SU-DHL-6 (cell line): Measurements from ENCODE around the gene TMEM239.
"Not testable (repeated sequence)": the region's sequence is repeated elsewhere in the genome, so short reads cannot be mapped to it uniquely, and the experiment has no call there.

ENCODE experiments used
- H2AFZ ChIP-seq: fragments of 200-600 bp; sonication (generic); 2 replicates; pipeline ENCODE4 v1.6.1; 2014; ENCODE audit warnings: low read depth, mild to moderate bottlenecking, moderate library complexity, mixed read lengths, antibody characterized with exemption, low read length; ENCODE audit not compliant: severe bottlenecking
- H3F3A ChIP-seq: fragments of 200-600 bp; shearing (Covaris generic); 2 replicates; pipeline ENCODE4 v1.6.0; 2016; ENCODE audit warnings: antibody characterized with exemption, mild to moderate bottlenecking; ENCODE audit not compliant: insufficient read depth
- H3K27ac ChIP-seq: fragments of 200-600 bp; sonication (generic); 2 replicates; pipeline ENCODE4 v1.5.1; 2016; ENCODE audit warnings: low read depth, mild to moderate bottlenecking, low read length, moderate library complexity, mixed read lengths
- H3K27me3 ChIP-seq: fragments of 200-600 bp; sonication (generic), shearing (Covaris generic); 2 replicates; pipeline ENCODE4 v1.6.0; 2014; ENCODE audit warnings: mild to moderate bottlenecking, low read length
- H3K36me3 ChIP-seq: fragments of 200-600 bp; sonication (generic); 2 replicates; pipeline ENCODE4 v1.6.1; 2014; ENCODE audit warnings: mild to moderate bottlenecking, low read length, mixed read lengths
- H3K4me2 ChIP-seq: fragments of 300-600, 200-600 bp; shearing (Covaris generic), sonication (generic); 2 replicates; pipeline ENCODE4 v1.6.0; 2014; ENCODE audit warnings: low read length, low read depth, mild to moderate bottlenecking; ENCODE audit not compliant: poor library complexity, severe bottlenecking
- H3K4me3 ChIP-seq: fragments of 200-600 bp; sonication (generic); 2 replicates; pipeline ENCODE4 v1.5.1; 2014; ENCODE audit warnings: antibody characterized with exemption, low read length, mild to moderate bottlenecking, mixed read lengths; ENCODE audit not compliant: insufficient read depth, poor library complexity, severe bottlenecking
- H3K79me2 ChIP-seq: fragments of 200-600 bp; sonication (generic); 2 replicates; pipeline ENCODE4 v1.6.1; 2014; ENCODE audit warnings: mild to moderate bottlenecking, low read length, moderate library complexity; ENCODE audit not compliant: insufficient read depth
- H3K9ac ChIP-seq: fragments of 200-600 bp; sonication (generic); 2 replicates; pipeline ENCODE4 v1.7.0; 2014; ENCODE audit warnings: mild to moderate bottlenecking, low read length
- H3K9me2 ChIP-seq: fragments of 200-600 bp; sonication (generic); replicated peaks from 2 replicates; pipeline ENCODE4 v1.6.1; 2014; ENCODE audit warnings: low read length; ENCODE audit not compliant: insufficient read depth
- H3K9me3 ChIP-seq: fragments of 200-600 bp; sonication (generic); 2 replicates; pipeline ENCODE4 v1.6.1; 2014; ENCODE audit warnings: low read length, mixed read lengths; ENCODE audit not compliant: insufficient read depth
- H4K20me1 ChIP-seq: fragments of 200-600 bp; sonication (generic); 2 replicates; pipeline ENCODE4 v1.6.1; 2014; ENCODE audit warnings: low read depth, mild to moderate bottlenecking, antibody characterized with exemption, low read length, moderate library complexity, mixed read lengths
- CTCF ChIP-seq: fragments of 200-600 bp; sonication (generic); IDR thresholded peaks from one replicate; pipeline ENCODE4 v1.5.1; 2017; ENCODE audit warnings: antibody characterized with exemption, mild to moderate bottlenecking, low read length, moderate library complexity; ENCODE audit not compliant: insufficient read depth, poor library complexity, severe bottlenecking
- EZH2phosphoT487 ChIP-seq: fragments of 200-600 bp; sonication (generic), shearing (Covaris generic); conservative IDR thresholded peaks from 2 replicates; pipeline ENCODE4 v1.6.1; 2018; ENCODE audit warnings: mild to moderate bottlenecking, antibody characterized with exemption, low read length, moderate library complexity, mixed read lengths

The TMEM239 gene

GRCh38 chr20:2806351-2806701, 9.8 kb upstream of the TMEM239 start:
- no peak for TF ChIP-seq CTCF
- no peak for TF ChIP-seq EZH2phosphoT487

GRCh38 chr20:2807019-2807418, 9.1 kb upstream of the TMEM239 start:
- Histone ChIP-seq H3K4me3 (no peak overlapping the region), H3F3A (no peaks in the 10 kb centered on the region), H3K9ac (no peak overlapping the region), H3K4me2 (no peak overlapping the region), H3K9me3 (no peaks in the 10 kb centered on the region), H3K9me2 (no peaks in the 10 kb centered on the region), H3K79me2 (no peaks in the 10 kb centered on the region), H3K27me3 (no peaks in the 10 kb centered on the region), H3K27ac (no peak overlapping the region), H2AFZ (no peak overlapping the region), H3K36me3 (no peaks in the 10 kb centered on the region), H4K20me1 (no peaks in the 10 kb centered on the region)
- no peak for TF ChIP-seq EZH2phosphoT487
- TF ChIP-seq CTCF = no peak

More at GRCh38 chr20:2806351-2806701, 9.8 kb upstream of the TMEM239 start:
- H3K36me3 ChIP-seq = no peaks in the 10 kb centered on the region
- no peaks in the 10 kb centered on the region for H3K27me3 ChIP-seq
- no peaks in the 10 kb centered on the region for H3F3A ChIP-seq
- no peaks in the 10 kb centered on the region for H3K79me2 ChIP-seq
- H2AFZ ChIP-seq = no peak overlapping the region
- H3K27ac ChIP-seq = no peak overlapping the region
- no peak overlapping the region for H3K4me2 ChIP-seq
- no peaks in the 10 kb centered on the region for H3K9me3 ChIP-seq
- H3K9ac ChIP-seq = no peak overlapping the region
- H4K20me1 ChIP-seq = no peaks in the 10 kb centered on the region
- H3K4me3 ChIP-seq = no peak overlapping the region
- no peaks in the 10 kb centered on the region for H3K9me2 ChIP-seq

- not testable (repeated sequence) for H3K79me2 ChIP-seq, H3K36me3 ChIP-seq, H3F3A ChIP-seq, H3K9me3 ChIP-seq, H3K4me3 ChIP-seq, H3K9ac ChIP-seq, H3K4me2 ChIP-seq, H2AFZ ChIP-seq, H3K27ac ChIP-seq, H4K20me1 ChIP-seq, H3K27me3 ChIP-seq, H3K9me2 ChIP-seq
These were observed 8.2 kb upstream of the TMEM239 start for GRCh38 chr20:2807929-2808328.

GRCh38 chr20:2809690-2810089, 6.5 kb upstream of the TMEM239 start:
- Histone ChIP-seq H3K4me3 (no peak overlapping the region), H3K9me2 (no peaks in the 10 kb centered on the region), H3K79me2 (no peaks in the 10 kb centered on the region), H3K27ac (no peak overlapping the region), H3K27me3 (no peaks in the 10 kb centered on the region), H3K9me3 (no peaks in the 10 kb centered on the region), H3K4me2 (no peak overlapping the region), H2AFZ (no peak overlapping the region), H3K9ac (no peak overlapping the region), H3F3A (no peaks in the 10 kb centered on the region), H4K20me1 (no peaks in the 10 kb centered on the region), H3K36me3 (no peaks in the 10 kb centered on the region)
- TF ChIP-seq CTCF (no peak), EZH2phosphoT487 (no peak)
